GM18873 (cell line): ENCODE data around the gene ING3.
A peak's percentile ranks its signal among the peaks of the same experiment; 100 is the strongest.

ENCODE experiments used
- ATAC-seq: cut with Tn5 transposase; IDR thresholded peaks from one replicate; pipeline ENCODE4 v1.9.1; 2021; ENCODE audit warnings: mild to moderate bottlenecking, moderate library complexity, moderate number of reproducible peaks; ENCODE audit not compliant: unreplicated experiment, low FRiP score

Gene ING3, protein sequence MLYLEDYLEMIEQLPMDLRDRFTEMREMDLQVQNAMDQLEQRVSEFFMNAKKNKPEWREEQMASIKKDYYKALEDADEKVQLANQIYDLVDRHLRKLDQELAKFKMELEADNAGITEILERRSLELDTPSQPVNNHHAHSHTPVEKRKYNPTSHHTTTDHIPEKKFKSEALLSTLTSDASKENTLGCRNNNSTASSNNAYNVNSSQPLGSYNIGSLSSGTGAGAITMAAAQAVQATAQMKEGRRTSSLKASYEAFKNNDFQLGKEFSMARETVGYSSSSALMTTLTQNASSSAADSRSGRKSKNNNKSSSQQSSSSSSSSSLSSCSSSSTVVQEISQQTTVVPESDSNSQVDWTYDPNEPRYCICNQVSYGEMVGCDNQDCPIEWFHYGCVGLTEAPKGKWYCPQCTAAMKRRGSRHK

DNA sequence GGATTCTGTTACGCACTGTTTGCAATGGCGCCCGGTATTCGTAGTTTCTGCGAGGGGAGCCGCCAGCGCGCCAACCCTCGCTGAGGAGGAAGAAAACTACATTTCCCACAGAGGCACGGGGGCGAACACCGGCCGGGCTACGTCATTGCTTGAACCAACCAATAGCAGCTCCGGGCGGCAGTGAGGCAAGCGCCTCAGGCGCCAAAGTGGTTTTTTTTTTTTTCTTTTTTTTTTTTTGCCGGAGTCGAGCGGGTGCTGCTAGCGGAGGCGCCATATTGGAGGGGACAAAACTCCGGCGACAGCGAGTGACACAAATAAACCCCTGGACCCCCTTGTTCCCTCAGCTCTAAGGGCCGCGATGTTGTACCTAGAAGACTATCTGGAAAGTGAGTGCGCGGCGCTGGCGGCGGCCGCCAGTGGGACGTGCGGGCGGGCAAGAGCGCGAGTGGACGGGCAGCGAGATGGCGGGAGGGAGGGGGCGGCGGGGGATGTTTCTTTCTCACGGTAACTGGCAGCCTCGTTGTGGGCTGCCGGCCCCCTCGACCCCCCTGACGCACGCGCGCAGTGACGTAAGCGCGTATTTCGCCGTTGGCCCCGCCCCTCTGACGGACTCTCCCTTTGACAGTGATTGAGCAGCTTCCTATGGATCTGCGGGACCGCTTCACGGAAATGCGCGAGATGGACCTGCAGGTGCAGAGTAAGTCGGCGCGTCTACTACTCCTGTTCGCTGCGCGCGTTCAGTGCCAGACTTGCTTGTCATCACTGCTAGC, at the start of gene ING3:
TSS of gene ING3 (plus strand) at position 239 of the 770 bp plus-strand sequence. CDS start at position 359, 120 bp downstream.
- ATAC-seq = peak; percentile 97

DNA sequence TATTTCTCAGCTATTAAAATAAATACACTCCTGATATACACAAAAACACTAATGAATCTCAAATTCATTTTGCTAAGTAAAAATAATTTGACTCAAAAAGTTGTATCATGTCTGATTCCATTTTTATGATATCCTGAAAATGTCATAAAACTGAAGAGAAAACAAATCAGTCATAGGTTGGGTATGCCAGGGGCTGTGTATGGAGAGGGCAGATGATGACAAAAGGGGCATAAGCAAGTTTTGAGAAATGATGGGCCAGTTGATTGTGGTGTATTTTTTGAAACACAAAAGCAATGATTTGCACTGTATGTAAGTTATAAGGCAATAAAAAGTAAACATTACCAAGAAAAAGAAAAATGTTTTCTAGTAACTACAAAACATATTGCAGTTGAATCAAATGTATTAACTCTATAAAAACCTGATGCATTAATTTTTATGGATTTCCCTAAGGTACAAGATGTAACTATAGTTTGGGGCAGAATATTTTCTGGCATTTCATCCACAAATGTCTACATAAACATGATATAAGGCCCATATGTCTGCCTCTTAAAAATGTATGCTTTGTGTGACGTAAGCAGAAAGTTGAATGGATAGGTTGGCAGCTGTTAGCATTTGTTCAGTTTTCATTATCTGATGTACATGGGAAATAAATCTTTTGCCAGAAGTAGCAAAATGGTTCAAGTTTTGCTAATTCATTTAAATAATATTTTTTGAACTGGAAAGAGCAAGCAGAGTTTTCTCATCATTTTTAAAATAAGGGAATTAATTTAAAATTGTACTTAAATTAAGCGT, 35.1 kb upstream of the ING3 start:
- no peak for ATAC-seq

DNA sequence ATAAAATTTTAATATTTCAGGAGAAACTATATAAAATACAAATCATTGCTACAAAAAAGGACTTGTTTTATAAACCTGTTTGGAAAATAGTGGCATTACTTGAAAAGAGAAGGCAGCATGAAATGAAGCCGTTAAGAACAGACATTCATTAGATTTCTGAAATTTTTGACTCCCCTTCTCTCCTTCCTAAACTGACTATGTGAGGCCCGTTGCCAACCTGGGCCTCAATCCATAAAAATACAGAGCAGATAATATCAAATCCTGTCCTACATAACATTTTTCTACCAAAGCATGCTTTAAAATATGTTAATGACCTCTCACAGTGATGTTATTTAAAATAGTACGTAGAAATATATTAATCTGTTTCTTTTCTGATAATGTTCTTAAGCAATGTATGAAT, 34.5 kb upstream of the ING3 start:
- no peak for ATAC-seq

DNA sequence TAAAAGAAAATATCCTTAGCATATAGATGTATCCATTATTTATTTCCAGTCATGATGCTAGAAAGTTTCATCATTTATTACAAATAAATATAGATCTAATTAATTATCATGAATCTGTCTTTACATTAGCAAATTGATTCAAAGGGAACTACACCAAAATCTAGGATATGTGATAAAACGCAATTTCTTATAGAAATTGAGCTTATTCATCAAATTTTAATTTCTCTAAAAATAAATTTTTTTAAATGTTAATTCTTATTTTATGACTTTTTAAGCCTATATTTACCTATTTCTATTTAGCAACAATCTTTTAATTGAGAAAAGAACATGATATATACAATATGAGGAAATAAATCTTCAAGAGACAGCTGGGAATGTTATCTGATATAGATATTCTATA, 34.0 kb upstream of the ING3 start:
- no peak for ATAC-seq

DNA sequence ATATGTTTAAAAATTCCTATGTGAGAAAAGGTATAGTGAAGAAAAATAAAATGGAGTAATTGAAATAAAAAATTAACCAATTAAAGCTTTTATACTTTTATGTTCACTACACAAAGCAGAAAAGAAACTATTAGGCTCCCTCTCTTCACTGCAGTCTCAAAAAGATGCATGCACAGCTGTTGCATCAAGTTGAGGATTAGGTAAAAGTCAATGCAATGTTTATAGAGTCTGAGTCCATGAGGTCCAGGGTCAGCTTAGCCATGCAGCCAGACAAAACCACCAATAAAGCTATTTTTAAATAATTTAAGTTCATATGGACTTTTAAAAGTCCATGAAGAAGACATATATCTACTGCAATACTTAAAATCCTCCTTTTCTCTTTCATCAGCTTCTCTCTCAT, 31.1 kb upstream of the ING3 start:
- ATAC-seq = no peak

DNA sequence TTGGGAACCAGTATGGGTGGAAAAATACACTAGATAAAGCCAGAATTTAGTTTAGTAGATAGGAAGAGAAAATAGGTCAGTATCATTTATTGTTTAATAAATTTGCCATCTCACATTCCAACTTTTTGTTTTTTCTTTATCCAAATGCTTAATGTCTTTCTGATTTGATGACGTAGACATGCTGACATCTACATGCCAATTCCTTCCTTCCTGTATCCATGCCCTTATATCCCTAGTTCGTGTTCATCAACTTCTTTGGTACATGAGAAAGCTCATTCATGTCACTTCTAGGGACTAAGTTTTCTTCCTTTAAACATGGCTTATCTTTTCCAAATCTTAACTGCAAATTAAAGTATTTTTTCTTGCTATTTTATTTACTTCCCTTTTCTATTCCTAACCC, 30.5 kb upstream of the ING3 start:
- no peak for ATAC-seq

DNA sequence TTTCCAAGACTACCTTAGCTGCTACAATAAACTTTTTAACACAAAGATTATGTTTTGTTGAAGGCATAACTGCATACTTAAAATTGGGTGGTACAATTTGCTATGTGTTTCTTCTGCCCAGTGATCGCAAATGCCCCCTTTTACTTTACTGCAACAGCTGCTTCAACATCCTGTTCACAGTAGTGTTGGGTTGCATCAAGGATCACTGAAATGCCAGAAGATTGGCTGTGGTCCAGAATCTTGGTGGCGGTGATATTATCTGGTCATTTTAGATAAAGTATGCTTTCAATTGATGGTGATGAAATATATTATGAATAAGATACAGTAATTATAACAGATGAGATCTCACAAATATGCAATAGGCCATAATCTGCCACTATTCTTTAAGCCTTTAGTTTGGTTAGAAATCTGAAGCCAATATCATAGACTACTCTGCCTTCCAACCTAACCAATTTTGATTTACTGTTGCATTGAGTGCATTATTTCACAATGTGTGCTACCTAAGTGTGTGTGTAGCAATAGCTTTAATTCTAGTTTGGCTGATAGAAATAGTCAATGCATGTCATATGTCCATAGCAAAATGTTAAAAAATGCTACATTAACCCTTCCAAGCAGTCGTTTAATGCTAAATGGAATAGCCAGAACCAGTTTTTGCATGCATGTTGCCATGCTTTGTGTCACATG, 29.8 kb upstream of the ING3 start:
- ATAC-seq = no peak

DNA sequence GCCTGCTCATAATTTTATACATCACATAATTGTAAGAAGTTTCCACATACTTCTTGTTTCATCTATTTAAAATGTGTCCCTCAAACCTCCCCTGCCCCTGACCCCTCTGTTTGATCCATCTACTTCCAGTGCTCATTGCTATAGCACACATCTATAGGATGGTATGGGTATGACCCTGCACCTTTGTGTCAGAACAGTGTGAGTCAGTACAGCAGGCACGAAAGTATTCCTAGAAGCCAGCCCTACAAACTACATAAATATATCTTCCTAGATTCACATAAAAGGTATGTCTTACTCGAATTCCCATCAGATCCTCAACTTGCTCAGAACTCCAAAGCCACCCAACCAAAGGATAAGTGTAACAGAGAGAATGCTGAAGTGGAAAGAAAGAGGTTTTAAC, 25.7 kb upstream of the ING3 start:
- no peak for ATAC-seq

DNA sequence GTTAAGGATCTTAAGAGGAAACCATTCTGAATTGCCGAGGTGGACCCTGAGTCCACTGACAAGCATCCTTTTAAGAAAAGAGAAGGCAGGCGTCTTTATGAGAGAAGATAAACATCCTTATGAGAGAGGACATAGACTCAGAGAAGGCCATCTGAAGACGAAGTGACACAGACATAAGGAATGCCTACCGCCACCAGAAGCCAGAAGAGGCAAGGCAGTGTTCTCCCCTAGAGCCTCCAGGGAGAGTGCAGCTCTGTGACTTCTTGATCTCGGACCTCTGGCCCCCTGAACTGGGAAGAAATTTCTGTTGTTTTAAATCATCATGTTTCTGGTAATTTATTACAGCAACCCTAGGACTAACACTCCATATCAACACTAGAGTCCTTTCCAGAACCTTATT, 25.2 kb upstream of the ING3 start:
- no peak for ATAC-seq

DNA sequence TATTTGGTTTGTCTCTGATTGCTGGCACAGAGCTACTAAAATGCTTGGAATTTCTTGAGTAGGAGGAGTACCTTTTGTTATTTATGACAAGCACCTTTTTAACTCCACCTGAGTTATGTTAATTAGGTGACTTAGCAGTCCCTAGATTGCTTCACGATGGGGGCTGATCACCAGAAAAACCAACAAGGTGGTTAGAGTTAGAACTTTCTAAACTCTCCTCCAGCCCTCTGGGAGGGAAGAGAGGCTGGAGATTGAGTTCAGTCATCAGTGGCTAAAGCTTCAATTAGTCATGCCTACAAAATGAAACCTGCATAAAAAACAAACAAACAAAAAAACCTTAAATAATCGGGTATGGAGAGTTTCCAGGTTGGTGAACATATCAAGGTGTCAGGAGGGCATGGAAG, 23.6 kb upstream of the ING3 start:
- ATAC-seq = no peak

DNA sequence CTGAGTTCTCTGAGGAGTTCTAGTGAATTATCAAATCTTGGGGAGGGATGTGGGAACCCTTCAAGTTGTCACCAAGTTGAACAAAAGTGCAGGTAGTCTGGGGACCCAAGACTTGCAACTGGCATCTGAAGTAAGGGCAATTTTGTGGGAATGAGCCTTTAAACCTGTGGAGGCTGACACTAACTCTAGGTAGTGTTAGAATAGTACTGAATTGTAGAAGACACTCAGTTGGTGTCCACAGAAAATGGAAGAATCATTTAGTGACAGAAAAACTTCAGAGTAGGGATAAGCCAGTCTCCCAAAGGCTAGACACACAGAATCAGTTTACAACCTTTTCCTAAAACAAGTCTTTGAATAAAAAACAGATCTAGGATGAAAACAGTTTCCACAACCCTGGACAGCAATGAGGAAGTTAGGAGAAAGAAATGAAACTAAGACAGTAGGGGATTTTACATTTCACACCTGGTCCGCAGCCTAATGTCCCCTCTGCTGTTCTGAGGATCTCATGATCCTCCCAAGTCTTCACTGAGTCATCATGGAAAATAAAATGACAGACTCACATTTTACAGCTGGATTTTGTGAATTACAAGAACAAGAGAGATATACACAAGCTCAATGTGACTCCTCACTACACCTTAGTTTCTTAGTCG, 23.0 kb upstream of the ING3 start:
- ATAC-seq = peak; percentile 70

DNA sequence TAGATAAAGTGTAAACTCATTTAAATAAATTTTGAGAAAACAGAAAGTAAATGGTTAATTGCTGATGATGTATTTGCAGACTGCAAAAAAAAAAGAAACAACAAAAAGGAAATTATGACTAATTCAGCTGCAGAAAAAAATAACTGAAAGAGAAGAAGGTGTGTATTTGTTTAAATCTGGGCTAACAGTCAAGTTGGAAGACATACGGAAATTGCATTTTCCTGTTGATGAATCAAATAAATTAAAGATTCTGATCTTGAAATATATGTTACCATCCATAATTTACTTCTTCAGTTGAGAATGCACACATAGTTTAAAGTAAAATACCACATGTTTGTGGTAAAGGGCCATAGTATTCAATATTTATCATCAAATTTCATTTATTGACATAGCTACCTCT, 19.3 kb upstream of the ING3 start:
- ATAC-seq = no peak

DNA sequence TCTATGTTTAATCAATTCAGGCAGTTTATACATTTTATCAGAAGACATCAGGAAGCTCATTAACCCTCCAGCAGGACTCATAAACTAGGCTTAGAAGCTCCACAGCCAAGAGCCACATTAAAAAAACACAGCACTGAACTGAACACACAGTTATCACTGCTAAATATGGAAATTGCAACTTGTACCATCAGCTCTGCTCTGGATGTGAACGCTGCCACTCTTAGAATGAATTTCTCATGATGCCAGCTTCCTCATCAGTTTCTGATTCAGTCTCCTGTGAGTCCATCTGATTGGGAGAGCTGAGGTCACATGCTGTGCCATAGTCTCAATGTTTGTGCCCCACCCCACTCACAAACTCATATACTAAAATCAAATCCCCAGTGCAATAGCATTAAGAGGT, 17.1 kb upstream of the ING3 start:
- ATAC-seq = no peak

DNA sequence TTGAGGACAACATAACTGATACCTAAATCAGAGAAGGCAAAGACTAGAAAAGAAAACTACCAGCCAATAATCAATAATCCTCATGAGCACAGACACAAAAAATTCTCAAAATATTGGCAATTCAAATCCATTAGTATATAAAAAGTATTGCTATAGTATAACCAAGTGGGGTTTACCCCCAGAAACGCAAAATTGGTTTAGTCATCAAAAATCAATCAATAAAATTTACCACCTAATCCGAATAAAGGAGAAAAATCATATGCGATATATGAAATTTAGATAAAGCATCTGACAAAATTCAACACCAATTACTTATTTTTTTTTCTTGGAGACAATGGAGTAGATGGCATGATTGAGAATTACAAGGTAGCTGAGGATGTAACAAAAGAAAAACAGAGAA, 11.2 kb upstream of the ING3 start:
- no peak for ATAC-seq

DNA sequence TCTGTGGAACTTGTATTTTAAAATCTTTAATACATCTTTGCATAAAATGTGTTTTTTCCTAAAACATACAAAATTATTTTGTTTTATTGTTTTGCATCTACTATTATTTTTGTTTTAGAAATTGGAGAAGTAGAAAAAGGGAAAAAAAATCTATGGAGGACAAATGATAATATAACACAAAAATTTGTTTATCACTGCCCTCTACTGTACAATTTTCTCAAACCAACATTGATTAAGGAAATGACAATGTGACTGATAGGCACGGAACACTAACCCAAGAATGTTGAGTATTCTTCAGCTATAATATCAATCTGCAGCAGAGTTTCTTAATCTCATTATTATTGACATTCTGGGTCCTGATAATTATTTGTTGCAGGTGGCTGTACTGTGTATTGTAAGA, 9.5 kb upstream of the ING3 start:
- no peak for ATAC-seq

DNA sequence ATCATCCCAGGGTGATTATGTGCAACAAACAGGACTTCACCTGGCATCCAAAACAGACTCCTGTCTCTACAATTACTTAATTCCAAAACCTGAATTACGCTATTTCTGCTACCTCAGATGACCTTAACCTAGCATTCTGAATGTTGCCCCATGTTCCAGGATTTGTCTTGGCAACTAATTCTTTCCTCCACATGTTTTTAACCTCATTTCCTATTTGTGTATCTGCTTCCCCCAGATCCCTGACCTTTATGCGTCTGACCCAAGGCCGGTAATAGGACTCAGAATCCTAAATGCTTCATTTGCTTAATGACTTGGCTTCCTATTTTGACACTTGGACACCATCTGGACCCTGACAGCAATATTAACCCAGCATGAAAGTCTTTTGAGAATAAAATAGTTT, 8.7 kb upstream of the ING3 start:
- no peak for ATAC-seq

DNA sequence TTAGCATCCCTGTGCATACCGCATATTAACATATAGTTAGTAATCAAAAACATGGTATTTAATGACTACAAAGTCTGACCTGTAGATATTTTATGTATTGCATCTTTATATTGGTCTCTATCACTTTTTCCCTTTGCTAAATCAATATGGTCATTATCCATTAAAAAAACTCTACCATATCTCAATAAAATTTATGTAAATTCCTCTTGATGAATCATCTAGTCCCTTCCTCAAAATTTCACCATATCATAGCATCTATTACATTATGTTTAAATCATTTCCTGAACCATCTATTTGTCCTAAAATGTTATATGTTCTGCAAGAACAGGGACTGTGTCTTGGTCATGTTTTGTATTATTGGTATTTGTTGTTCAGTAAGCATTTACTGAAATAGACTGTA, 7.7 kb upstream of the ING3 start:
- no peak for ATAC-seq

DNA sequence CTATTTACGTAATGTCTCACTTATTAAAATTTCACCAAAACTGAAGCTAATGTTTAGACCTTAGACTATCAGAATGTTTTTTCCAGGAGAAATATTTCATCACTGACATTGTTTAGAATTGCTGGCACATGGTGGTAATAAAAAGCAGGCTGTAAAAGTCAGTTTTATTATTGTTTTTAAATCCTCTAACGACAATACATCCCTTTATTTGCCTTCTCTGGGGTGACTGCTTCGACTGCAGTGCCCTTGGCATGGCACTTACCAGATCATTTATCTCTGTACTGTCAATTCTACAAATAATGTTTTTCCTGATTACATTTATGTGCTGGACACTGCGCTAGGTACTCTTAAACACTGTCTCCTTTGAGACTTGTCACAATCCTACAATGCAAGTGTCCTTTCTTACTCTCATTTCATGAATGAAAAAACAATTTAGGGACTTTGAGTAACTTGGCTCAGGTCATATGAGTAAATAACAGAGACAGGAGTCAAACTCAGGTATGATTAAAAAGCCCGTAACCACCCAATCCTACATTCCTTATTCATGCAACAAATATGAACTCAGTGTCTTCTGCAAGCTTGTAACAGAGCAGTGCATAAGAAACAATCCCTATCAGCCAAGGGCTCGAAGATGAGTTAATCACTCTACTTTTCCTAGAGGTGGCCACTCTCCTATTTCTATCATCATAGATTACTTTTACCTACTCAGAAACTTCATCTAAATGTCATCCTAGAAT, 5.6 kb upstream of the ING3 start:
- no peak for ATAC-seq

DNA sequence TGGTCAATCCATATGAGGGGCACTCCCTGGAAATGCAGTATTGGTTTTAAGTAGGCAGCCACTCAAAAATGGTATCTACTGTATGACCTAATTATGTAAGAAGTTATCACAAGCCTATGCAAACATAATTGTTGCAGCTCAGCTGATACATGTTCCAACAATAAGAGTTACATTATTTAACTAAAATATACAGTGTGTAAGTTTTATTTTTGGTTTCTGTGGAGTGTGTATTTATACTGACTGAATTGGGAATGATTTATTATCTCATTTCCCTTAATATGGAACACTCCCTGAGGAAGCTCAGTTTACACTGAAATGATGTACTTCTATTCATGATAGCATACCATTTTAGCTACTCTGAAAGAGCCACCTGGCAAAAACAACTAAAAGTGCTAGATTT, 2.6 kb upstream of the ING3 start:
- no peak for ATAC-seq
